ENCODE data around the gene TGIF2. TPM values are rescaled to one million over a fixed set of nuclear protein-coding genes. Genes with fewer than 3 reads are reported as not detected.

Gene TGIF2
- total and polyA plus RNA-seq, 2 of the 4 experiments (the other 2 are of a cell fraction): 9.7 to 12.7 TPM

DNA sequence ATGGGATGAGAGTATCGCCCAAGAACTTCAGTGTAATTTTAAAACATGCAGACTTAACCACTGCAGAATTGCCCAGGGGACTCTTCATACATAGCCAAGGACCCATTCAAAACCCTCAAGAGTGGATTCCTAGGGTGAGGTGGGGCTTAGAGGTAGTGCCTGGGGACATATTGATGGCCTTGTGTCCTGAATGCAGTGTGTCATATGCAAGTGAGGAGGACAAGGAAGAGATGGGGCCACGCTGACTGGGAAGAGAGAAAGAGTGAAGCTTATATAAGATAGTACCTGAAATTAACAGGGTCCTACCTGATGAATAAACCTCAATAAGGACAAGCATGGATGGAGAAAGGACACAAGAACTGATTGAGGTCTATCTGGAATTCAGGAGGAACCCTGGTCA lies 18.1 kb upstream of the TGIF2 start:
- dilution Hi-C loops (cut with HindIII; ENCODE audit: low sequenced_read_pairs, unreplicated experiment) (no loop called here), intact Hi-C loops (cut with micrococcal nuclease) (no loop called here), in situ Hi-C loops (cut with MboI; ENCODE audit: low sequenced_read_pairs) (no loop called here)
- no peak overlapping the region for H2BK120ac ChIP-seq (ENCODE audit: low read depth, low read length)
- H3K23ac ChIP-seq (ENCODE audit: low read depth, low read length): no peak overlapping the region
- POLR2A ChIA-PET (ENCODE audit: unreplicated experiment): no interaction called here
- no peak overlapping the region for H3K9ac ChIP-seq (ENCODE audit: low read depth, low read length)
- H3K4ac ChIP-seq (ENCODE audit: low read depth, low read length): no peak overlapping the region
- no peaks in the 10 kb centered on the region for H3K9me1 ChIP-seq (ENCODE audit: insufficient read depth, low read length)
- H4K20me1 ChIP-seq (ENCODE audit: insufficient read depth, low read length): peaks cover 10% of the 10 kb centered on the region
- H3K14ac ChIP-seq (replicated peaks; ENCODE audit: low read depth, low read length): no peak overlapping the region
- no peaks in the 10 kb centered on the region for H3K36me3 ChIP-seq (ENCODE audit: control insufficient read depth, insufficient read depth, low read length)
- H4K5ac ChIP-seq (ENCODE audit: low read depth, low read length): no peak overlapping the region
- no peak overlapping the region for H4K91ac ChIP-seq (ENCODE audit: insufficient read depth, low read depth, low read length)
- no peak overlapping the region for H2BK15ac ChIP-seq (ENCODE audit: low read depth, low read length)
- H2BK5ac ChIP-seq (ENCODE audit: low read depth, low read length, poor library complexity, severe bottlenecking): no peak overlapping the region
- H3K4me1 ChIP-seq (ENCODE audit: control insufficient read depth, insufficient read depth, low read length): no peaks in the 10 kb centered on the region
- no peaks in the 10 kb centered on the region for H3K9me3 ChIP-seq (ENCODE audit: control insufficient read depth, insufficient read depth, low read length)
- H2BK20ac ChIP-seq (ENCODE audit: low read depth, low read length): no peak overlapping the region
- no peak overlapping the region for H3K56ac ChIP-seq (ENCODE audit: extremely low read depth, insufficient read depth, low read length)
- WGBS, 2 experiments (ENCODE audit: extremely low coverage in 2 of 2, insufficient read length in 1 of 2): no CpG with 5 or more reads among the region's 2 CpGs
- no peak overlapping the region for H4K8ac ChIP-seq (ENCODE audit: low read depth in 2 of 2, low read length in 2 of 2)
- TF ChIP-seq BHLHE40 (IDR thresholded peaks at IDR 0.05; ENCODE audit: low read depth, low read length) (no peak), RFX5 (IDR thresholded peaks at IDR 0.05; ENCODE audit: low read depth, low read length) (no peak), RCOR1 (IDR thresholded peaks at IDR 0.05; ENCODE audit: insufficient replicate concordance, low read length) (no peak), RAD21 (IDR thresholded peaks at IDR 0.05; ENCODE audit: low read length) (no peak), MAFK (IDR thresholded peaks at IDR 0.05; ENCODE audit: low read depth, low read length) (no peak), NFE2L2 (IDR thresholded peaks at IDR 0.05; ENCODE audit: low read depth, low read length) (no peak)
- TF ChIP-seq, protein P1, sequence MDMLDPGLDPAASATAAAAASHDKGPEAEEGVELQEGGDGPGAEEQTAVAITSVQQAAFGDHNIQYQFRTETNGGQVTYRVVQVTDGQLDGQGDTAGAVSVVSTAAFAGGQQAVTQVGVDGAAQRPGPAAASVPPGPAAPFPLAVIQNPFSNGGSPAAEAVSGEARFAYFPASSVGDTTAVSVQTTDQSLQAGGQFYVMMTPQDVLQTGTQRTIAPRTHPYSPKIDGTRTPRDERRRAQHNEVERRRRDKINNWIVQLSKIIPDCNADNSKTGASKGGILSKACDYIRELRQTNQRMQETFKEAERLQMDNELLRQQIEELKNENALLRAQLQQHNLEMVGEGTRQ (IDR thresholded peaks at IDR 0.05; ENCODE audit: low read depth, low read length): no peak
- TF ChIP-seq, protein P2, sequence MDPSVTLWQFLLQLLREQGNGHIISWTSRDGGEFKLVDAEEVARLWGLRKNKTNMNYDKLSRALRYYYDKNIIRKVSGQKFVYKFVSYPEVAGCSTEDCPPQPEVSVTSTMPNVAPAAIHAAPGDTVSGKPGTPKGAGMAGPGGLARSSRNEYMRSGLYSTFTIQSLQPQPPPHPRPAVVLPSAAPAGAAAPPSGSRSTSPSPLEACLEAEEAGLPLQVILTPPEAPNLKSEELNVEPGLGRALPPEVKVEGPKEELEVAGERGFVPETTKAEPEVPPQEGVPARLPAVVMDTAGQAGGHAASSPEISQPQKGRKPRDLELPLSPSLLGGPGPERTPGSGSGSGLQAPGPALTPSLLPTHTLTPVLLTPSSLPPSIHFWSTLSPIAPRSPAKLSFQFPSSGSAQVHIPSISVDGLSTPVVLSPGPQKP (IDR thresholded peaks at IDR 0.05; ENCODE audit: borderline replicate concordance, low read depth, low read length): no peak
- no peaks in the 10 kb centered on the region for H3K27me3 ChIP-seq (ENCODE audit: control insufficient read depth, insufficient read depth, low read length)
- no TSS peak for BruUV-seq (replicated peaks)
- H2AFZ ChIP-seq (replicated peaks; ENCODE audit: low read length, poor library complexity): no peak overlapping the region
- H2AK9ac ChIP-seq (replicated peaks; ENCODE audit: low read depth, low read length, poor library complexity): no peak overlapping the region
- ATAC-seq (ENCODE audit: low read depth): no peak
- H2AK5ac ChIP-seq (ENCODE audit: low read depth, low read length): no peak overlapping the region
- peaks cover 0 to 9% of the 10 kb centered on the region in 2 experiments; a peak in 1 of 4 replicates for H3K79me1 ChIP-seq (ENCODE audit: low read depth in 1 of 2, low read length in 2 of 2)
- no peak overlapping the region for H3K4me2 ChIP-seq (ENCODE audit: low read depth, low read length)
- CTCF ChIA-PET: no interaction called here
- no peak overlapping the region for H3K27ac ChIP-seq (ENCODE audit: insufficient read depth, low read length)
- no peak overlapping the region for H3K4me3 ChIP-seq (ENCODE audit: insufficient read depth, low read depth, low read length)
- DNase-seq: no peak
- no peak overlapping the region for H3K18ac ChIP-seq (ENCODE audit: low read depth, low read length)

Measured in IMR-90 (cell line).